ENCODE data around the gene HIP1.
"Not testable (repeated sequence)": the region's sequence is repeated elsewhere in the genome, so short reads cannot be mapped to it uniquely, and the experiment has no call there.

DNA sequence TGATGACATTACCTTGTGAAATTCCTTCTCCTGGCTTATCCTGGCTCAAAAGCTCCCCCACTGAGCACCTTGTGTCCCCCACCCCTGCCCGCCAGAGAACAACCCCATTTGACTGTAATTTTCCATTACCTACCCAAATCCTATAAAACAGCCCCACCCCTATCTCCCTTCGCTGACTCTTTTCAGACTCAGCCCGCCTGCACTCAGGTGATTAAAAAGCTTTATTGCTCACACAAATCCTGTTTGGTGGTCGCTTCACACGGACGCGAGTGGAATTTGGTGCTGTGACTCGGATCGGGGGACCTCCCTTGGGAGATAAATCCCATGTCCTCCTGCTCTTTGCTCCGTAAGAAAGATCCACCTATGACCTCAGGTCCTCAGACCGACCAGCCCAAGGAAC, 40.3 kb upstream of the HIP1 start:
- TF ChIP-seq, protein P1, sequence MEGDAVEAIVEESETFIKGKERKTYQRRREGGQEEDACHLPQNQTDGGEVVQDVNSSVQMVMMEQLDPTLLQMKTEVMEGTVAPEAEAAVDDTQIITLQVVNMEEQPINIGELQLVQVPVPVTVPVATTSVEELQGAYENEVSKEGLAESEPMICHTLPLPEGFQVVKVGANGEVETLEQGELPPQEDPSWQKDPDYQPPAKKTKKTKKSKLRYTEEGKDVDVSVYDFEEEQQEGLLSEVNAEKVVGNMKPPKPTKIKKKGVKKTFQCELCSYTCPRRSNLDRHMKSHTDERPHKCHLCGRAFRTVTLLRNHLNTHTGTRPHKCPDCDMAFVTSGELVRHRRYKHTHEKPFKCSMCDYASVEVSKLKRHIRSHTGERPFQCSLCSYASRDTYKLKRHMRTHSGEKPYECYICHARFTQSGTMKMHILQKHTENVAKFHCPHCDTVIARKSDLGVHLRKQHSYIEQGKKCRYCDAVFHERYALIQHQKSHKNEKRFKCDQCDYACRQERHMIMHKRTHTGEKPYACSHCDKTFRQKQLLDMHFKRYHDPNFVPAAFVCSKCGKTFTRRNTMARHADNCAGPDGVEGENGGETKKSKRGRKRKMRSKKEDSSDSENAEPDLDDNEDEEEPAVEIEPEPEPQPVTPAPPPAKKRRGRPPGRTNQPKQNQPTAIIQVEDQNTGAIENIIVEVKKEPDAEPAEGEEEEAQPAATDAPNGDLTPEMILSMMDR (conservative IDR thresholded peaks at IDR 0.05; ENCODE audit: low read depth, low read length): not testable (repeated sequence)
- TF ChIP-seq CEBPB (IDR thresholded peaks at IDR 0.05; ENCODE audit: low read depth, low read length): not testable (repeated sequence)
